ENCODE measurements around the gene SLC30A1. TPM values are rescaled to one million over a fixed set of nuclear protein-coding genes. Genes with fewer than 3 reads are reported as not detected.
"Not testable (repeated sequence)": the region's sequence is repeated elsewhere in the genome, so short reads cannot be mapped to it uniquely, and the experiment has no call there.

Gene SLC30A1
- total and polyA plus RNA-seq, 2 experiments from 2014 or later, result 23.0 to 46.9 TPM

- H3K9me3 ChIP-seq (ENCODE audit: low read depth), result no peaks in the 10 kb centered on the region
- 48 to 68% methylated on average over 3 to 4 of the region's 4 CpGs for WGBS, 2 experiments (ENCODE audit: low coverage in 1 of 2, low lambda C conversion rate in 2 of 2, missing lambda C conversion rate in 2 of 2)
- H3K9ac ChIP-seq, result no peak overlapping the region
- in situ Hi-C loops (cut with MboI), result no loop called here
- no peaks in the 10 kb centered on the region; the same call in 1 of the 2 replicates for H3K27me3 ChIP-seq (replicated peaks; ENCODE audit: insufficient read depth)
- H3K9me2 ChIP-seq (ENCODE audit: insufficient read depth), result no peaks in the 10 kb centered on the region
- H3K27ac ChIP-seq, result no peak overlapping the region
- H2AFZ ChIP-seq, result no peak overlapping the region
- no peaks in the 10 kb centered on the region for H4K20me1 ChIP-seq (ENCODE audit: insufficient read depth)
- DNase-seq, result no peak
- no peaks in the 10 kb centered on the region for H3K36me3 ChIP-seq (ENCODE audit: low read depth)
- H3K4me2 ChIP-seq (ENCODE audit: unreplicated experiment), result no peak overlapping the region
- H3K79me2 ChIP-seq (ENCODE audit: insufficient read depth), result no peaks in the 10 kb centered on the region
- no peaks in the 10 kb centered on the region for H3K4me1 ChIP-seq (ENCODE audit: insufficient read depth)
- no peak overlapping the region for H3K4me3 ChIP-seq
- H3F3A ChIP-seq (ENCODE audit: insufficient read depth), result no peaks in the 10 kb centered on the region
- no peak for TF ChIP-seq EZH2 (IDR thresholded peaks at IDR 0.05; ENCODE audit: insufficient read depth, poor library complexity, severe bottlenecking)
Observed at GRCh38 chr1:211543025-211543424, 35.9 kb downstream of the SLC30A1 start.

DNA sequence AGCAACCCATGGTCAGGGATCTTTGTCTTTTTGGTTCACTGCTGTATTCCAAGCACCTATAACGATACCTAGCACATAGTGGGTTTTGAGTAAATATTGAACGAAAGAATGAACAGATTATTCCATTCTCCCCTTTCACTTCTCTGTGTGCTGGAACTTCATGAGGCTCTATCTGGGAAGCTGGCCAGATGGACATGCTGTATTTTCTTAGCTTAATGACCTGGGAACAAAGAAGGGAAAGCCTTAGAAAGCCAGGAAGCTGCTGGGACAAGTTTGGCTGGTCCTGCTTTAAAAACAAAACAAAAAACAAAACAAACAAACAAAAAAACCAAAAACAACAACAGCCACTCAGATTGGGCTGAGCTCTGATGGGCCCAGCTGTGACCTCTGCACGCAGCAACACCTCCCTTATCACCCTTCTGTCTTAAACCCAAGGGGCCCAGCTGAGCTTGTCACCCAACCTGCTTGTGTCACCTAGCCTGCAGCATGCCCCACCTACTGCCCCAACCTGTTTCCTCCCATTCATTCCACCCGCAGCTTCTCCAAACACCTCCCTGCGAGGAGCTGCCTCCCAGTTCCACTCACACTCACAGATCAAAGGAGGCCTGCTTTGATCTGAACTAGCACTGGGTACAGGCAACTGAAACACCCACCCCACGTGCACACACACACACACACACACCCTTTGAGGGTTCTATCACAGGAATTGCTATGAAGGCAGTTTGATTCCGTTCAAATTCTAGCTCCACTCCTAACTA, 37.1 kb downstream of the SLC30A1 start:
- Histone ChIP-seq H3K27ac (no peak overlapping the region), H3K9me3 (ENCODE audit: low read depth) (no peaks in the 10 kb centered on the region), H3K27me3 (replicated peaks; ENCODE audit: insufficient read depth) (no peaks in the 10 kb centered on the region; the same call in 1 of the 2 replicates), H2AFZ (no peak overlapping the region), H3K4me1 (ENCODE audit: insufficient read depth) (no peaks in the 10 kb centered on the region; the same call in 1 of the 2 replicates), H3K4me2 (ENCODE audit: unreplicated experiment) (no peak overlapping the region), H3K36me3 (ENCODE audit: low read depth) (no peaks in the 10 kb centered on the region), H4K20me1 (ENCODE audit: insufficient read depth) (no peaks in the 10 kb centered on the region), H3K79me2 (ENCODE audit: insufficient read depth) (no peaks in the 10 kb centered on the region), H3K4me3 (no peak overlapping the region), H3K9me2 (ENCODE audit: insufficient read depth) (no peaks in the 10 kb centered on the region), H3F3A (ENCODE audit: insufficient read depth) (no peaks in the 10 kb centered on the region), H3K9ac (no peak overlapping the region)
- DNase-seq, result no peak
- 36 to 47% methylated on average over 7 of the region's 7 CpGs for WGBS, 2 experiments (ENCODE audit: low coverage in 1 of 2, low lambda C conversion rate in 2 of 2, missing lambda C conversion rate in 2 of 2)
- in situ Hi-C loops (cut with MboI), result no loop called here
- TF ChIP-seq EZH2 (IDR thresholded peaks at IDR 0.05; ENCODE audit: insufficient read depth, poor library complexity, severe bottlenecking) (no peak), EZH2phosphoT487 (IDR thresholded peaks at IDR 0.05; ENCODE audit: insufficient read depth, low read depth) (no peak)

DNA sequence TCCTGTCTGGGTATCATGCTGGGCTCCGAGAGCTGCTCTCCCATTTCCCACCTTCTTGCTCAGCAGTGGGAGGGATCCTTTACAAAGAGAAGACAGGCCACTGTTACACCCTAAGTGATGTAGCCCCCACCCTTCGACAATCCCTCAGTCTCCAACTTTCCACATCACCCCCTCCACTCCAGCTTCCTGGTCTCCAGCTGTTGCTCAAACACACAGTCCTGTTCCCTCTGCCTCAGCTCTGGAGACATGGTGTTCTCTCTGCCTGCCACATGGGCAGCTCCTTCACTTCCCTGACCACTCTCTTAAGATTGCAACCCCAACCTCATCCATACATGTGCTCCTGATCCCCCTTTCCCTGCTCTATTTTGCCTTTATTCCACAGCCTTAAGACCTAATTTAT, 37.7 kb downstream of the SLC30A1 start:
- DNase-seq, result no peak
- Histone ChIP-seq H4K20me1 (ENCODE audit: insufficient read depth) (no peaks in the 10 kb centered on the region), H3K4me2 (ENCODE audit: unreplicated experiment) (no peak overlapping the region), H3K9me2 (ENCODE audit: insufficient read depth) (no peaks in the 10 kb centered on the region), H3K79me2 (ENCODE audit: insufficient read depth) (no peaks in the 10 kb centered on the region), H3K4me1 (ENCODE audit: insufficient read depth) (no peaks in the 10 kb centered on the region; the same call in 1 of the 2 replicates), H3F3A (ENCODE audit: insufficient read depth) (no peaks in the 10 kb centered on the region), H3K27me3 (replicated peaks; ENCODE audit: insufficient read depth) (no peaks in the 10 kb centered on the region; the same call in 1 of the 2 replicates), H3K27ac (no peak overlapping the region), H2AFZ (no peak overlapping the region), H3K36me3 (ENCODE audit: low read depth) (no peaks in the 10 kb centered on the region), H3K9ac (no peak overlapping the region), H3K4me3 (no peak overlapping the region), H3K9me3 (ENCODE audit: low read depth) (no peaks in the 10 kb centered on the region)
- WGBS, 2 experiments (ENCODE audit: low coverage in 1 of 2, low lambda C conversion rate in 2 of 2, missing lambda C conversion rate in 2 of 2), result 61 to 84% methylated on average over 2 of the region's 2 CpGs
- in situ Hi-C loops (cut with MboI), result no loop called here
- TF ChIP-seq EZH2 (IDR thresholded peaks at IDR 0.05; ENCODE audit: insufficient read depth, poor library complexity, severe bottlenecking), result no peak
- TF ChIP-seq EZH2phosphoT487 (IDR thresholded peaks at IDR 0.05; ENCODE audit: insufficient read depth, low read depth), result no peak

GRCh38 chr1:211540824-211541223, 38.1 kb downstream of the SLC30A1 start:
- H4K20me1 ChIP-seq (ENCODE audit: insufficient read depth); H3K27me3 ChIP-seq (replicated peaks; ENCODE audit: insufficient read depth); H3K4me1 ChIP-seq (ENCODE audit: insufficient read depth); H2AFZ ChIP-seq; H3K4me3 ChIP-seq; H3K27ac ChIP-seq; H3K36me3 ChIP-seq (ENCODE audit: low read depth); H3K9me2 ChIP-seq (ENCODE audit: insufficient read depth); H3K9me3 ChIP-seq (ENCODE audit: low read depth); H3F3A ChIP-seq (ENCODE audit: insufficient read depth); H3K9ac ChIP-seq; in situ Hi-C loops (cut with MboI); DNase-seq; H3K4me2 ChIP-seq (ENCODE audit: unreplicated experiment); H3K79me2 ChIP-seq (ENCODE audit: insufficient read depth): not testable (repeated sequence)
- 58 to 71% methylated on average over 1 of the region's 1 CpG for WGBS, 2 experiments (ENCODE audit: low coverage in 1 of 2, low lambda C conversion rate in 2 of 2, missing lambda C conversion rate in 2 of 2)
